Common myeloid progenitor, CD34-positive (primary cell): Measurements from ENCODE around the gene MEG3.

Experiments
- CTCF ChIA-PET: fragments of 350-600 bp; sonication (Branson Sonifier 250); formaldehyde crosslinking; loops from one replicate; lab custom pipeline; 2021; ENCODE audit warnings: antibody characterized with exemption; lab: Charles Lee
- POLR2A ChIA-PET: fragments of 350-600 bp; sonication (Branson Sonifier 250); formaldehyde crosslinking; loops from one replicate; lab custom pipeline; 2021; ENCODE audit warnings: antibody characterized with exemption; lab: Charles Lee
- DNase-seq, 3 donors: peaks; one replicate each; pipeline versions ENCODE4 v3.0.0 to v3.0.0-alpha.2; 2013
- H3K27ac ChIP-seq, 2 experiments: 1 replicate in 1 of 2; 2 replicates in 1 of 2; pipeline ENCODE4 v1.7.0; 2013; ENCODE audit warnings: inconsistent platforms in 2 of 2, low read length in 2 of 2, mild to moderate bottlenecking in 2 of 2, low read depth in 1 of 2, moderate library complexity in 1 of 2; ENCODE audit not compliant: severe bottlenecking in 2 of 2, insufficient read depth in 1 of 2, poor library complexity in 1 of 2
- H3K27me3 ChIP-seq, 5 experiments: replicated peaks in 2 of 5; 1 replicate in 3 of 5; 2 replicates in 2 of 5; pipeline versions ENCODE4 v1.6.1 to v1.7.0; 2013; ENCODE audit warnings: low read length in 4 of 5, mild to moderate bottlenecking in 2 of 5, moderate library complexity in 2 of 5, inconsistent platforms in 1 of 5; ENCODE audit not compliant: insufficient read depth in 5 of 5, control insufficient read depth in 4 of 5
- H3K36me3 ChIP-seq, 4 experiments: 1 replicate in 2 of 4; 2 replicates in 2 of 4; pipeline versions ENCODE4 v1.6.1 to v1.7.0; 2013; ENCODE audit warnings: low read length in 3 of 4, control low read depth in 1 of 4, mild to moderate bottlenecking in 1 of 4; ENCODE audit not compliant: control insufficient read depth in 4 of 4, insufficient read depth in 4 of 4
- H3K4me1 ChIP-seq, 4 experiments: 1 replicate in 3 of 4; 2 replicates in 1 of 4; pipeline versions ENCODE4 v1.6.1 to v1.7.1; 2013; ENCODE audit warnings: low read length in 3 of 4, mild to moderate bottlenecking in 3 of 4, control low read depth in 1 of 4, inconsistent platforms in 1 of 4, moderate library complexity in 1 of 4; ENCODE audit not compliant: control insufficient read depth in 4 of 4, insufficient read depth in 4 of 4; ENCODE audit errors: control extremely low read depth in 1 of 4
- H3K4me3 ChIP-seq, 7 experiments: 1 replicate in 4 of 7; 2 replicates in 3 of 7; pipeline versions ENCODE4 v1.5.1 to v1.7.0; 2013; ENCODE audit warnings: mild to moderate bottlenecking in 7 of 7, low read length in 6 of 7, moderate library complexity in 6 of 7, inconsistent platforms in 2 of 7, low read depth in 2 of 7, control low read depth in 1 of 7; ENCODE audit not compliant: insufficient read depth in 4 of 7, control insufficient read depth in 1 of 7; ENCODE audit errors: extremely low read depth in 1 of 7
- H3K9me3 ChIP-seq, 5 experiments: 1 replicate in 4 of 5; 2 replicates in 1 of 5; pipeline versions ENCODE4 v1.6.1 to v1.7.1; 2013; ENCODE audit warnings: low read length in 4 of 5, mild to moderate bottlenecking in 2 of 5, inconsistent platforms in 1 of 5, low read depth in 1 of 5, moderate library complexity in 1 of 5; ENCODE audit not compliant: control insufficient read depth in 4 of 5, insufficient read depth in 2 of 5; ENCODE audit errors: control extremely low read depth in 1 of 5
- WGBS: methylation state at CpG from one replicate; pipeline ENCODE4 v1.1.5; 2013; ENCODE audit not compliant: insufficient coverage; 5-methylcytosine and 5-hydroxymethylcytosine counted together

MEG3 gene

GRCh38 chr14:100779691-100780080 lies 46.2 kb upstream of the MEG3 start:
- Histone ChIP-seq H3K27me3 (no peaks in the 10 kb centered on the region), H3K4me3 (no peak overlapping the region), H3K27ac (no peak overlapping the region), H3K36me3 (no peaks in the 10 kb centered on the region), H3K4me1 (peaks cover 0 to 5% (median 3%) of the 10 kb centered on the region in 4 experiments), H3K9me3 (no peaks in the 10 kb centered on the region)
- no peak for DNase-seq
- ChIA-PET POLR2A (no interaction called here), CTCF (interaction anchor here (2.2 kb wide), 1 partner anchor 10 kb away, joined by 5 read pairs; no protein-coding TSS in a partner anchor)
- 99% methylated on average over 13 of the region's 13 CpGs for WGBS

GRCh38 chr14:100780246-100780645 lies 45.7 kb upstream of the MEG3 start:
- Histone ChIP-seq H3K27me3 (no peaks in the 10 kb centered on the region), H3K27ac (no peak overlapping the region), H3K4me3 (no peak overlapping the region), H3K9me3 (no peaks in the 10 kb centered on the region), H3K4me1 (peaks cover 0 to 5% (median 3%) of the 10 kb centered on the region in 4 experiments), H3K36me3 (no peaks in the 10 kb centered on the region)
- ChIA-PET CTCF (interaction anchor here (2.2 kb wide), 1 partner anchor 10 kb away, joined by 5 read pairs; no protein-coding TSS in a partner anchor), POLR2A (interaction anchor here (0.5 kb wide), 1 partner anchor 117 kb away, joined by 3 read pairs; no protein-coding TSS in a partner anchor)
- DNase-seq: no peak
- whole genome bisulfite sequencing: 96% methylated on average over 12 of the region's 12 CpGs

GRCh38 chr14:100780646-100781355 lies 45.1 kb upstream of the MEG3 start:
- H3K27ac ChIP-seq: no peak overlapping the region
- no peaks in the 10 kb centered on the region for H3K9me3 ChIP-seq
- no peaks in the 10 kb centered on the region for H3K27me3 ChIP-seq
- no peak overlapping the region for H3K4me3 ChIP-seq
- no peak for DNase-seq
- peaks cover 0 to 5% (median 3%) of the 10 kb centered on the region in 4 experiments for H3K4me1 ChIP-seq
- POLR2A ChIA-PET: interaction anchor here (0.5 kb wide), 1 partner anchor 118 kb away, joined by 3 read pairs; no protein-coding TSS in a partner anchor
- CTCF ChIA-PET: interaction anchor here (2.2 kb wide), 1 partner anchor 9 kb away, joined by 5 read pairs; no protein-coding TSS in a partner anchor
- H3K36me3 ChIP-seq: no peaks in the 10 kb centered on the region
- WGBS: 90% methylated on average over 7 of the region's 12 CpGs

- 97% methylated on average over 6 of the region's 8 CpGs for WGBS
- POLR2A ChIA-PET: no interaction called here
- no peaks in the 10 kb centered on the region for H3K36me3 ChIP-seq
- H3K27ac ChIP-seq: no peak overlapping the region
- peaks cover 0 to 5% (median 3%) of the 10 kb centered on the region in 4 experiments for H3K4me1 ChIP-seq
- H3K9me3 ChIP-seq: no peaks in the 10 kb centered on the region
- H3K4me3 ChIP-seq: no peak overlapping the region
- CTCF ChIA-PET: no interaction called here
- no peaks in the 10 kb centered on the region for H3K27me3 ChIP-seq
- no peak for DNase-seq
Observed at GRCh38 chr14:100781952-100782351, 44.0 kb upstream of the MEG3 start.

- H3K4me3 ChIP-seq: no peak overlapping the region
- H3K4me1 ChIP-seq: peaks cover 0 to 5% (median 4%) of the 10 kb centered on the region in 4 experiments
- no peaks in the 10 kb centered on the region for H3K9me3 ChIP-seq
- H3K27ac ChIP-seq: no peak overlapping the region
- H3K36me3 ChIP-seq: no peaks in the 10 kb centered on the region
- no peaks in the 10 kb centered on the region for H3K27me3 ChIP-seq
- WGBS: 80% methylated on average over 12 of the region's 13 CpGs
- POLR2A ChIA-PET: no interaction called here
- CTCF ChIA-PET: no interaction called here
- no peak for DNase-seq
Observed at GRCh38 chr14:100782516-100783320, 43.2 kb upstream of the MEG3 start.

- 92% methylated on average over 27 of the region's 27 CpGs for WGBS
- ChIA-PET POLR2A (no interaction called here), CTCF (no interaction called here)
- Histone ChIP-seq H3K27ac (no peak overlapping the region), H3K4me1 (peaks cover 0 to 14% (median 8%) of the 10 kb centered on the region in 4 experiments), H3K27me3 (no peaks in the 10 kb centered on the region), H3K4me3 (no peak overlapping the region), H3K9me3 (no peaks in the 10 kb centered on the region), H3K36me3 (no peaks in the 10 kb centered on the region)
- DNase-seq: no peak
Observed at GRCh38 chr14:100783630-100784370, 42.1 kb upstream of the MEG3 start.
